GM12878 (cell line): ENCODE data around the gene STK35. TPM values are rescaled to one million over a fixed set of nuclear protein-coding genes. Genes with fewer than 3 reads are reported as not detected.
A peak's percentile ranks its signal among the peaks of the same experiment; 100 is the strongest.
"Not testable (repeated sequence)": the region's sequence is repeated elsewhere in the genome, so short reads cannot be mapped to it uniquely, and the experiment has no call there.

Source experiments
- ATAC-seq: fragments of 200-7000 bp; cut with Tn5 transposase; 3 replicates; pipeline ENCODE4 v1.9.1; 2020; ENCODE audit warnings: mild to moderate bottlenecking, moderate library complexity
- BruUV-seq: library from RNA; stranded (reverse); fragments of 400-500 nt; replicated peaks from 2 replicates; lab custom pipeline; 2021; lab: Mats Ljungman, UMichigan
- CTCF ChIA-PET: fragments of 300-600 bp; sonication (Branson Sonifier 250); formaldehyde crosslinking; extraction: SDS; loops from one replicate; lab custom pipeline; 2021; ENCODE audit warnings: inconsistent platforms; lab: Yijun Ruan, JAX
- POLR2A ChIA-PET: fragments of 350-600 bp; formaldehyde crosslinking; extraction: SDS; loops from one replicate; lab custom pipeline; 2021; ENCODE audit warnings: inconsistent platforms; lab: Charles Lee
- RAD21 ChIA-PET: fragments of 300-600 bp; sonication (Branson Sonifier 250); formaldehyde crosslinking; loops from one replicate; lab custom pipeline; 2023; ENCODE audit warnings: antibody characterized with exemption; ENCODE audit not compliant: unreplicated experiment; lab: Charles Lee
- SMC1A ChIA-PET: fragments of 300-600 bp; sonication (Branson Sonifier 250); formaldehyde crosslinking; loops from one replicate; lab custom pipeline; 2023; ENCODE audit not compliant: unreplicated experiment, uncharacterized antibody; lab: Charles Lee
- DNase-seq: peaks from one replicate; pipeline ENCODE4 v3.0.0-alpha.2; 2011; ENCODE audit warnings: low read depth, low spot score
- FAIRE-seq: peaks from 3 replicates; lab custom pipeline; 2011; peaks lifted over from hg19 to GRCh38; lab: Jason Lieb, UNC
- H2AFZ ChIP-seq: 2 replicates; pipeline ENCODE4 v1.6.0; 2011; ENCODE audit warnings: low read depth, low read length, control low read depth; ENCODE audit not compliant: control insufficient read depth
- H3K27ac ChIP-seq: 2 replicates; pipeline ENCODE4 v1.5.1; 2011; ENCODE audit warnings: control low read depth; ENCODE audit not compliant: control insufficient read depth, insufficient read depth
- H3K27me3 ChIP-seq, 2 experiments: replicated peaks in 1 of 2; 2 replicates each; pipeline versions ENCODE4 v1.6.0 to v1.6.1; 2011; ENCODE audit warnings: low read length in 1 of 2; ENCODE audit not compliant: control insufficient read depth in 2 of 2, insufficient read depth in 2 of 2
- H3K36me3 ChIP-seq, 2 experiments: 2 replicates each; pipeline ENCODE4 v1.5.1; 2011; ENCODE audit warnings: low read length in 1 of 2; ENCODE audit not compliant: control insufficient read depth in 2 of 2, insufficient read depth in 2 of 2
- H3K4me1 ChIP-seq: 2 replicates; pipeline ENCODE4 v1.6.1; 2011; ENCODE audit warnings: mild to moderate bottlenecking, low read length, moderate library complexity, mixed read lengths; ENCODE audit not compliant: control insufficient read depth, insufficient read depth
- H3K4me2 ChIP-seq: 2 replicates; pipeline ENCODE4 v1.6.0; 2011; ENCODE audit warnings: control low read depth; ENCODE audit not compliant: control insufficient read depth, insufficient read depth
- H3K4me3 ChIP-seq: fragments of 200-600 bp; sonication (generic); 2 replicates; pipeline ENCODE4 v1.5.1; 2016
- H3K79me2 ChIP-seq: 2 replicates; pipeline ENCODE4 v1.6.0; 2011; ENCODE audit warnings: low read length; ENCODE audit not compliant: control insufficient read depth, insufficient read depth
- H3K9ac ChIP-seq: 2 replicates; pipeline ENCODE4 v1.8.0; 2011; ENCODE audit warnings: low read length, control low read depth, mixed read lengths; ENCODE audit not compliant: control insufficient read depth, insufficient read depth
- H3K9me3 ChIP-seq: replicated peaks from 3 replicates; pipeline ENCODE4 v1.5.1; 2011; ENCODE audit warnings: mild to moderate bottlenecking, low read length; ENCODE audit not compliant: control insufficient read depth, insufficient read depth
- H4K20me1 ChIP-seq: 2 replicates; pipeline ENCODE4 v1.6.0; 2011; ENCODE audit not compliant: control insufficient read depth, insufficient read depth
- FOXM1 ChIP-seq: IDR thresholded peaks from 2 replicates; pipeline ENCODE4 v1.6.1; 2012; ENCODE audit warnings: low read depth, mild to moderate bottlenecking, inconsistent platforms, low read length, moderate library complexity
- RAD21 ChIP-seq: IDR thresholded peaks from 2 replicates; pipeline ENCODE4 v1.6.1; 2011; ENCODE audit warnings: mild to moderate bottlenecking, low read depth, low read length, moderate library complexity; ENCODE audit not compliant: insufficient read depth
- RAD51 ChIP-seq: fragments of 450-650 bp; IDR thresholded peaks from 2 replicates; pipeline ENCODE4 v1.6.1; 2016; ENCODE audit warnings: moderate library complexity, mild to moderate bottlenecking, inconsistent platforms
- RB1 ChIP-seq: fragments of 450-650 bp; formaldehyde crosslinking; IDR thresholded peaks from 2 replicates; pipeline ENCODE4 v1.6.1; 2017; ENCODE audit warnings: mild to moderate bottlenecking, borderline replicate concordance
- SMARCA5 ChIP-seq: fragments of 450-650 bp; IDR thresholded peaks from 2 replicates; pipeline ENCODE4 v1.6.1; 2017; ENCODE audit warnings: mild to moderate bottlenecking
- SMC3 ChIP-seq: IDR thresholded peaks from 2 replicates; pipeline ENCODE4 v1.6.1; 2011; ENCODE audit warnings: low read length, improper control_type of control experiment, borderline replicate concordance
- YY1 ChIP-seq: IDR thresholded peaks from 2 replicates; pipeline ENCODE4 v1.6.1; 2011; ENCODE audit warnings: low read depth, mild to moderate bottlenecking, low read length
- WGBS: methylation state at CpG from one replicate; pipeline ENCODE4 v1.1.6; 2016; ENCODE audit warnings: low lambda C conversion rate; ENCODE audit not compliant: insufficient replicate concordance, insufficient coverage; ENCODE audit errors: missing lambda C conversion rate; 5-methylcytosine and 5-hydroxymethylcytosine counted together
- in situ Hi-C: fragments of 300-500 bp; cut with MboI; formaldehyde crosslinking; loops from 9 replicates; pipeline ENCODE4 v1.14.3; 2018; ENCODE audit warnings: mixed read lengths
- intact Hi-C: fragments of 100-400 bp; cut with micrococcal nuclease; formaldehyde crosslinking; loops from one replicate; pipeline ENCODE4 v1.14.2; 2022; ENCODE audit not compliant: unreplicated experiment
- polyA plus RNA-seq, 11 experiments: library from polyadenylated mRNA; depleted of rRNA in 4 of 11; unstranded in 6 of 11; stranded (reverse) in 5 of 11; fragments of >200 nt; fragmentation: Nextera tagmentation in 4 of 11; fragmentation: Illumina TruSeq in 1 of 11; extraction: Ambion mirVana in 4 of 11; extraction: Trizol in 1 of 11; gene quantifications; 1 replicate in 1 of 11; 2 replicates in 10 of 11; pipeline versions ENCODE4 v1.2.1 to v1.2.3, GENCODE V29; 2011 to 2016; ENCODE audit warnings: inconsistent platforms in 2 of 11, missing spikeins in 2 of 11, low read depth in 1 of 11
- total RNA-seq, 4 experiments: library from RNA; depleted of rRNA in 3 of 4; stranded (reverse); fragments of >200 nt in 3 of 4; fragmentation: Illumina TruSeq in 1 of 4; extraction: Trizol in 1 of 4; gene quantifications; 2 replicates each; pipeline versions ENCODE4 v1.2.1 to v1.2.3, GENCODE V29; 2013 to 2021
- TF ChIP-seq, protein P1 (sequence below), 3 experiments: IDR thresholded peaks in 2 of 3; conservative IDR thresholded peaks in 1 of 3; 2 replicates each; pipeline ENCODE4 v1.5.1; 2011; ENCODE audit warnings: low read depth in 3 of 3, low read length in 3 of 3, mild to moderate bottlenecking in 3 of 3, control low read depth in 2 of 3, moderate library complexity in 2 of 3, inconsistent platforms in 1 of 3, mixed read lengths in 1 of 3; ENCODE audit not compliant: control insufficient read depth in 2 of 3, insufficient read depth in 1 of 3; ENCODE audit errors: extremely low read depth in 1 of 3

Gene STK35
- total and polyA plus RNA-seq, 10 of the 15 experiments (the other 5 are each of a cell fraction or from before 2014, with no cell fraction given): 2.9 to 19.4 (median 9.6) TPM

DNA sequence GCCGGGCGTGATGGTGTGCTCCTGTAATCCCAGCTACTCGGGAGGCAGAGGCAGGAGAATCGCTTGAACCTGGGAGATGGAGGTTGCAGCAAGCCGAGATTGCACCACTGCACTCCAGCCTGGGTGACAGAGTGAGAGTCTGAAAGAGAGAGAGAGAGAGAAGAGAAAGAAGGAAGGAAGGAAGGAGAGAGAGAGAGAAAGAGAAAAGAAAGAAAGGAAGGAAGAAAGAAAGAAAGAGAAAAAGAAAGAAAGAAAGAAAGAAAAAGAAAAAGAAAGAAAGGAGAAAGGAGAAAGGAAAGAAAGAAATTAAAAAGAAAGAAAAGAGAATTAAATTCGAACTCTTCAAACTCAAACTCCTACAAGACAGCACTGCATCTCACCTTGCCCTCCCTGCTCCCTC is 70.2 kb downstream of the STK35 start:
- not testable (repeated sequence) for H3K4me3 ChIP-seq, BruUV-seq, H3K9ac ChIP-seq, DNase-seq, H3K79me2 ChIP-seq, H2AFZ ChIP-seq, H3K36me3 ChIP-seq, H3K4me1 ChIP-seq, H4K20me1 ChIP-seq, H3K9me3 ChIP-seq, H3K27me3 ChIP-seq, ATAC-seq, FAIRE-seq, H3K4me2 ChIP-seq, H3K27ac ChIP-seq
- ChIA-PET POLR2A (interaction anchor here (1.2 kb wide), 1 partner anchor 69 kb away, joined by 3 read pairs; no protein-coding TSS in a partner anchor), RAD21 (interaction anchor here (0.6 to 2.7 kb wide), 17 partner anchors 9 to 407 kb away, joined by 3 to 33 read pairs (median 4); partner anchors contain the start of gene STK35), CTCF (interaction anchor here (0.6 to 5.2 kb wide), 31 partner anchors 9 to 407 kb away, joined by 3 to 95 read pairs (median 5); no protein-coding TSS in a partner anchor), SMC1A (interaction anchor here (0.7 to 3.3 kb wide), 14 partner anchors 13 to 412 kb away, joined by 3 to 31 read pairs (median 4); no protein-coding TSS in a partner anchor)
- intact Hi-C loops: loop anchor here (1.0 to 5.0 kb wide), 4 partner anchors 166 to 410 kb away; no protein-coding TSS in a partner anchor
- WGBS: 50% methylated on average over 6 of the region's 6 CpGs
- in situ Hi-C loops: loop anchor here (5.0 kb wide), 1 partner anchor 205 kb away; no protein-coding TSS in a partner anchor

- in situ Hi-C loops: loop anchor here (5.0 kb wide), 1 partner anchor 205 kb away; no protein-coding TSS in a partner anchor
- 0 out of 2 replicates have a peak overlapping the region, but pooled peaks have one; percentile 17 for H3K4me2 ChIP-seq
These were observed 70.9 kb downstream of the STK35 start for GRCh38 chr20:2172305-2173175.

More at GRCh38 chr20:2172305-2173175, 70.9 kb downstream of the STK35 start:
- ChIA-PET POLR2A (interaction anchor here (1.2 kb wide), 1 partner anchor 70 kb away, joined by 3 read pairs; no protein-coding TSS in a partner anchor), CTCF (interaction anchor here (0.6 to 5.2 kb wide), 37 partner anchors 9 to 408 kb away, joined by 3 to 95 read pairs (median 5); no protein-coding TSS in a partner anchor), SMC1A (interaction anchor here (0.6 to 3.3 kb wide), 21 partner anchors 12 to 413 kb away, joined by 3 to 31 read pairs (median 4); no protein-coding TSS in a partner anchor), RAD21 (interaction anchor here (0.6 to 2.7 kb wide), 18 partner anchors 9 to 408 kb away, joined by 3 to 33 read pairs (median 4); partner anchors contain the start of gene STK35)
- BruUV-seq: no TSS peak
- Histone ChIP-seq H3K79me2 (no peaks in the 10 kb centered on the region), H3K9ac (no peak overlapping the region), H3K27ac (no peak overlapping the region), H3K27me3 (no peaks in the 10 kb centered on the region), H3K4me3 (no peak overlapping the region), H3K36me3 (no peaks in the 10 kb centered on the region), H3K9me3 (no peaks in the 10 kb centered on the region), H3K4me1 (no peaks in the 10 kb centered on the region), H4K20me1 (no peaks in the 10 kb centered on the region), H2AFZ (no peak overlapping the region)
- intact Hi-C loops: loop anchor here (1.0 to 5.0 kb wide), 4 partner anchors 166 to 410 kb away; no protein-coding TSS in a partner anchor
- WGBS: 10% methylated on average over 16 of the region's 17 CpGs
- ATAC-seq (peak; percentile 86), DNase-seq (peak; percentile 1), FAIRE-seq (peak; percentile 54)
- no peak for TF ChIP-seq RAD51
- TF ChIP-seq FOXM1: no peak
- TF ChIP-seq SMC3: peak; percentile 97
- peak; percentile 93 for TF ChIP-seq RAD21
- TF ChIP-seq RB1: no peak
- TF ChIP-seq, protein P1, sequence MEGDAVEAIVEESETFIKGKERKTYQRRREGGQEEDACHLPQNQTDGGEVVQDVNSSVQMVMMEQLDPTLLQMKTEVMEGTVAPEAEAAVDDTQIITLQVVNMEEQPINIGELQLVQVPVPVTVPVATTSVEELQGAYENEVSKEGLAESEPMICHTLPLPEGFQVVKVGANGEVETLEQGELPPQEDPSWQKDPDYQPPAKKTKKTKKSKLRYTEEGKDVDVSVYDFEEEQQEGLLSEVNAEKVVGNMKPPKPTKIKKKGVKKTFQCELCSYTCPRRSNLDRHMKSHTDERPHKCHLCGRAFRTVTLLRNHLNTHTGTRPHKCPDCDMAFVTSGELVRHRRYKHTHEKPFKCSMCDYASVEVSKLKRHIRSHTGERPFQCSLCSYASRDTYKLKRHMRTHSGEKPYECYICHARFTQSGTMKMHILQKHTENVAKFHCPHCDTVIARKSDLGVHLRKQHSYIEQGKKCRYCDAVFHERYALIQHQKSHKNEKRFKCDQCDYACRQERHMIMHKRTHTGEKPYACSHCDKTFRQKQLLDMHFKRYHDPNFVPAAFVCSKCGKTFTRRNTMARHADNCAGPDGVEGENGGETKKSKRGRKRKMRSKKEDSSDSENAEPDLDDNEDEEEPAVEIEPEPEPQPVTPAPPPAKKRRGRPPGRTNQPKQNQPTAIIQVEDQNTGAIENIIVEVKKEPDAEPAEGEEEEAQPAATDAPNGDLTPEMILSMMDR (IDR thresholded peaks at IDR 0.05 in 2 of 3, conservative IDR thresholded peaks at IDR 0.05 in 1 of 3; ENCODE audit: control insufficient read depth in 2 of 3, extremely low read depth in 1 of 3, insufficient read depth in 1 of 3, low read depth in 3 of 3, low read length in 3 of 3): peak; percentile 88 to 93 (median 92)
- TF ChIP-seq SMARCA5: peak; percentile 48; the same call in 1 of the 2 replicates
- peak; percentile 23; the same call in 1 of the 2 replicates for TF ChIP-seq YY1
